Kidney tubule cell (primary cell): ENCODE data around the gene LTBP1.

Experiments
- DNase-seq: peaks from one replicate; pipeline ENCODE4 v3.0.0-alpha.2; 2018; ENCODE audit warnings: low spot score

Gene LTBP1

GRCh38 chr2:33115196-33115595, 168.4 kb downstream of the LTBP1 start:
- no peak for DNase-seq

GRCh38 chr2:33115728-33116127, 169.0 kb downstream of the LTBP1 start:
- DNase-seq = no peak

GRCh38 chr2:33116799-33117198, 170.0 kb downstream of the LTBP1 start:
- DNase-seq = no peak

- DNase-seq = no peak
Measured at GRCh38 chr2:33118651-33119050, 171.9 kb downstream of the LTBP1 start.

- DNase-seq = no peak
Measured at GRCh38 chr2:33121416-33121815, 174.7 kb downstream of the LTBP1 start.

- no peak for DNase-seq
Measured at GRCh38 chr2:33121925-33122324, 175.2 kb downstream of the LTBP1 start.

GRCh38 chr2:33122726-33123125, 176.0 kb downstream of the LTBP1 start:
- no peak for DNase-seq

GRCh38 chr2:33123216-33123615, 176.5 kb downstream of the LTBP1 start:
- DNase-seq = no peak

GRCh38 chr2:33126552-33126951, 179.8 kb downstream of the LTBP1 start:
- DNase-seq = no peak

- DNase-seq = no peak
Measured at GRCh38 chr2:33126958-33127357, 180.2 kb downstream of the LTBP1 start.

GRCh38 chr2:33129263-33130053, 182.7 kb downstream of the LTBP1 start:
- no peak for DNase-seq

GRCh38 chr2:33130054-33130447, 183.3 kb downstream of the LTBP1 start:
- DNase-seq = no peak

GRCh38 chr2:33130544-33130943, 183.8 kb downstream of the LTBP1 start:
- DNase-seq = no peak

- peak; percentile 55 for DNase-seq
Measured at GRCh38 chr2:33131111-33131510, 184.4 kb downstream of the LTBP1 start.

- no peak for DNase-seq
Measured at GRCh38 chr2:33131749-33132148, 185.0 kb downstream of the LTBP1 start.

- no peak for DNase-seq
Measured at GRCh38 chr2:33133454-33133952, 186.8 kb downstream of the LTBP1 start.

- peak; percentile 86 for DNase-seq
Measured at GRCh38 chr2:33134086-33134771, 187.5 kb downstream of the LTBP1 start.

- DNase-seq = no peak
Measured at GRCh38 chr2:33134791-33135560, 188.2 kb downstream of the LTBP1 start.

GRCh38 chr2:33135645-33136044, 188.9 kb downstream of the LTBP1 start:
- DNase-seq = no peak

- DNase-seq = no peak
Measured at GRCh38 chr2:33136056-33136455, 189.3 kb downstream of the LTBP1 start.

- DNase-seq = no peak
Measured at GRCh38 chr2:33136566-33136965, 189.8 kb downstream of the LTBP1 start.

GRCh38 chr2:33137331-33137730, 190.6 kb downstream of the LTBP1 start:
- DNase-seq = no peak

- DNase-seq = no peak
Measured at GRCh38 chr2:33139949-33140348, 193.2 kb downstream of the LTBP1 start.
